Measurements from ENCODE around the gene ECHS1. TPM values are rescaled to one million over a fixed set of nuclear protein-coding genes. Genes with fewer than 3 reads are reported as not detected.

Gene ECHS1
- polyA plus RNA-seq, 1 donor from 2014 or later: 122 TPM

GRCh38 chr10:133346413-133346812, 26.7 kb downstream of the ECHS1 start:
- Histone ChIP-seq H3K4me3 (ENCODE audit: low read length) (no peak overlapping the region), H3K79me2 (replicated peaks; ENCODE audit: insufficient read depth, low read length) (no peaks in the 10 kb centered on the region), H4K20me1 (ENCODE audit: insufficient read depth) (no peaks in the 10 kb centered on the region), H2AFZ (ENCODE audit: low read depth, low read length) (no peak overlapping the region), H3F3A (ENCODE audit: insufficient read depth, low read length, poor library complexity, severe bottlenecking) (no peaks in the 10 kb centered on the region), H3K4me2 (ENCODE audit: low read length) (no peak overlapping the region), H3K27ac (ENCODE audit: low read length) (no peak overlapping the region), H3K9ac (ENCODE audit: low read length) (no peak overlapping the region), H3K36me3 (ENCODE audit: insufficient read depth, low read length) (no peaks in the 10 kb centered on the region), H3K27me3 (ENCODE audit: insufficient read depth, low read depth, low read length) (no peaks in the 10 kb centered on the region), H3K9me2 (ENCODE audit: insufficient read depth, low read length) (no peaks in the 10 kb centered on the region), H3K9me3 (ENCODE audit: low read length) (no peaks in the 10 kb centered on the region)
- TF ChIP-seq, protein P1, sequence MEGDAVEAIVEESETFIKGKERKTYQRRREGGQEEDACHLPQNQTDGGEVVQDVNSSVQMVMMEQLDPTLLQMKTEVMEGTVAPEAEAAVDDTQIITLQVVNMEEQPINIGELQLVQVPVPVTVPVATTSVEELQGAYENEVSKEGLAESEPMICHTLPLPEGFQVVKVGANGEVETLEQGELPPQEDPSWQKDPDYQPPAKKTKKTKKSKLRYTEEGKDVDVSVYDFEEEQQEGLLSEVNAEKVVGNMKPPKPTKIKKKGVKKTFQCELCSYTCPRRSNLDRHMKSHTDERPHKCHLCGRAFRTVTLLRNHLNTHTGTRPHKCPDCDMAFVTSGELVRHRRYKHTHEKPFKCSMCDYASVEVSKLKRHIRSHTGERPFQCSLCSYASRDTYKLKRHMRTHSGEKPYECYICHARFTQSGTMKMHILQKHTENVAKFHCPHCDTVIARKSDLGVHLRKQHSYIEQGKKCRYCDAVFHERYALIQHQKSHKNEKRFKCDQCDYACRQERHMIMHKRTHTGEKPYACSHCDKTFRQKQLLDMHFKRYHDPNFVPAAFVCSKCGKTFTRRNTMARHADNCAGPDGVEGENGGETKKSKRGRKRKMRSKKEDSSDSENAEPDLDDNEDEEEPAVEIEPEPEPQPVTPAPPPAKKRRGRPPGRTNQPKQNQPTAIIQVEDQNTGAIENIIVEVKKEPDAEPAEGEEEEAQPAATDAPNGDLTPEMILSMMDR (IDR thresholded peaks at IDR 0.05; ENCODE audit: poor library complexity, severe bottlenecking): no peak
- TF ChIP-seq SMC3 (conservative IDR thresholded peaks at IDR 0.05; ENCODE audit: poor library complexity) (no peak), RAD21 (conservative IDR thresholded peaks at IDR 0.05) (no peak), POLR2AphosphoS5 (IDR thresholded peaks at IDR 0.05) (no peak), EP300 (conservative IDR thresholded peaks at IDR 0.05; ENCODE audit: poor library complexity, severe bottlenecking) (no peak), EZH2 (IDR thresholded peaks at IDR 0.05; ENCODE audit: borderline replicate concordance, insufficient read depth, low read length, poor library complexity, severe bottlenecking) (no peak), MXI1 (conservative IDR thresholded peaks at IDR 0.05; ENCODE audit: poor library complexity, severe bottlenecking) (no peak), TAF1 (IDR thresholded peaks at IDR 0.05; ENCODE audit: low read depth) (no peak)
- TF ChIP-seq, protein P2, sequence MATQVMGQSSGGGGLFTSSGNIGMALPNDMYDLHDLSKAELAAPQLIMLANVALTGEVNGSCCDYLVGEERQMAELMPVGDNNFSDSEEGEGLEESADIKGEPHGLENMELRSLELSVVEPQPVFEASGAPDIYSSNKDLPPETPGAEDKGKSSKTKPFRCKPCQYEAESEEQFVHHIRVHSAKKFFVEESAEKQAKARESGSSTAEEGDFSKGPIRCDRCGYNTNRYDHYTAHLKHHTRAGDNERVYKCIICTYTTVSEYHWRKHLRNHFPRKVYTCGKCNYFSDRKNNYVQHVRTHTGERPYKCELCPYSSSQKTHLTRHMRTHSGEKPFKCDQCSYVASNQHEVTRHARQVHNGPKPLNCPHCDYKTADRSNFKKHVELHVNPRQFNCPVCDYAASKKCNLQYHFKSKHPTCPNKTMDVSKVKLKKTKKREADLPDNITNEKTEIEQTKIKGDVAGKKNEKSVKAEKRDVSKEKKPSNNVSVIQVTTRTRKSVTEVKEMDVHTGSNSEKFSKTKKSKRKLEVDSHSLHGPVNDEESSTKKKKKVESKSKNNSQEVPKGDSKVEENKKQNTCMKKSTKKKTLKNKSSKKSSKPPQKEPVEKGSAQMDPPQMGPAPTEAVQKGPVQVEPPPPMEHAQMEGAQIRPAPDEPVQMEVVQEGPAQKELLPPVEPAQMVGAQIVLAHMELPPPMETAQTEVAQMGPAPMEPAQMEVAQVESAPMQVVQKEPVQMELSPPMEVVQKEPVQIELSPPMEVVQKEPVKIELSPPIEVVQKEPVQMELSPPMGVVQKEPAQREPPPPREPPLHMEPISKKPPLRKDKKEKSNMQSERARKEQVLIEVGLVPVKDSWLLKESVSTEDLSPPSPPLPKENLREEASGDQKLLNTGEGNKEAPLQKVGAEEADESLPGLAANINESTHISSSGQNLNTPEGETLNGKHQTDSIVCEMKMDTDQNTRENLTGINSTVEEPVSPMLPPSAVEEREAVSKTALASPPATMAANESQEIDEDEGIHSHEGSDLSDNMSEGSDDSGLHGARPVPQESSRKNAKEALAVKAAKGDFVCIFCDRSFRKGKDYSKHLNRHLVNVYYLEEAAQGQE (IDR thresholded peaks at IDR 0.05; ENCODE audit: borderline replicate concordance): no peak

GRCh38 chr10:133344236-133344635, 28.9 kb downstream of the ECHS1 start:
- H3K79me2 ChIP-seq (replicated peaks; ENCODE audit: insufficient read depth, low read length): no peaks in the 10 kb centered on the region
- H3K4me2 ChIP-seq (ENCODE audit: low read length): no peak overlapping the region
- H3K9ac ChIP-seq (ENCODE audit: low read length): no peak overlapping the region
- H3K27ac ChIP-seq (ENCODE audit: low read length): no peak overlapping the region
- H2AFZ ChIP-seq (ENCODE audit: low read depth, low read length): no peak overlapping the region
- H3K9me3 ChIP-seq (ENCODE audit: low read length): no peaks in the 10 kb centered on the region
- no peaks in the 10 kb centered on the region for H3K27me3 ChIP-seq (ENCODE audit: insufficient read depth, low read depth, low read length)
- H3K4me3 ChIP-seq (ENCODE audit: low read length): no peak overlapping the region
- no peaks in the 10 kb centered on the region for H3K9me2 ChIP-seq (ENCODE audit: insufficient read depth, low read length)
- H3K36me3 ChIP-seq (ENCODE audit: insufficient read depth, low read length): no peaks in the 10 kb centered on the region
- no peak for TF ChIP-seq SMC3 (conservative IDR thresholded peaks at IDR 0.05; ENCODE audit: poor library complexity)
- TF ChIP-seq EP300 (conservative IDR thresholded peaks at IDR 0.05; ENCODE audit: poor library complexity, severe bottlenecking): no peak
- TF ChIP-seq MXI1 (conservative IDR thresholded peaks at IDR 0.05; ENCODE audit: poor library complexity, severe bottlenecking): no peak
- H3F3A ChIP-seq (ENCODE audit: insufficient read depth, low read length, poor library complexity, severe bottlenecking): no peaks in the 10 kb centered on the region
- H4K20me1 ChIP-seq (ENCODE audit: insufficient read depth): no peaks in the 10 kb centered on the region

DNA sequence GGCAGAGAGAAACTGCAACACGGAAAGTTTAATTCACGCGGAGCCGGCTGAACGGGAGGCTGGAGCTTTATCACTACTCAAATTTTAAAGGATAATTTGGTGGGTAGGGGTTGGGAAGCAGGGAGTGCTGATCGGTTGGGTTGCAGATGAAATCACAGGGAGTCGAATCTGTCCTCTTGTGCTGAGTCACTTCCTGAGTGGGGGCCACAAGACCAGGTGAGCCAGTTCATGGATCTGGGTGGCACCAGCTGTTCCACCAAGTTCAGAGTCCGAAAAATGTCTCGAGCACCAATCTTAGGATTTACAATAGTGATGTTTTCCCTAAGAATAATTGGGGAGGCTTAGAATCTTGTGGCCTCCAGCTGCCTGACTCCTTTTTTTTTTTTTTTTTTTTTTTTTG, 29.6 kb downstream of the ECHS1 start:
- TF ChIP-seq POLR2AphosphoS5 (IDR thresholded peaks at IDR 0.05) (no peak), RAD21 (conservative IDR thresholded peaks at IDR 0.05) (no peak), EZH2 (IDR thresholded peaks at IDR 0.05; ENCODE audit: borderline replicate concordance, insufficient read depth, low read length, poor library complexity, severe bottlenecking) (no peak), TAF1 (IDR thresholded peaks at IDR 0.05; ENCODE audit: low read depth) (no peak), SMC3 (conservative IDR thresholded peaks at IDR 0.05; ENCODE audit: poor library complexity) (no peak), MXI1 (conservative IDR thresholded peaks at IDR 0.05; ENCODE audit: poor library complexity, severe bottlenecking) (no peak), EP300 (conservative IDR thresholded peaks at IDR 0.05; ENCODE audit: poor library complexity, severe bottlenecking) (no peak)
- TF ChIP-seq, protein P2 (IDR thresholded peaks at IDR 0.05; ENCODE audit: borderline replicate concordance): no peak
- TF ChIP-seq, protein P1 (IDR thresholded peaks at IDR 0.05; ENCODE audit: poor library complexity, severe bottlenecking): no peak
- no peaks in the 10 kb centered on the region for H3K9me3 ChIP-seq (ENCODE audit: low read length)
- no peak overlapping the region for H3K4me2 ChIP-seq (ENCODE audit: low read length)

More for the DNA sequence above, 29.6 kb downstream of the ECHS1 start:
- no peaks in the 10 kb centered on the region for H3K9me2 ChIP-seq (ENCODE audit: insufficient read depth, low read length)
- no peaks in the 10 kb centered on the region for H3F3A ChIP-seq (ENCODE audit: insufficient read depth, low read length, poor library complexity, severe bottlenecking)
- no peak overlapping the region for H2AFZ ChIP-seq (ENCODE audit: low read depth, low read length)
- no peaks in the 10 kb centered on the region for H3K79me2 ChIP-seq (replicated peaks; ENCODE audit: insufficient read depth, low read length)
- H3K36me3 ChIP-seq (ENCODE audit: insufficient read depth, low read length): no peaks in the 10 kb centered on the region
- no peaks in the 10 kb centered on the region for H3K27me3 ChIP-seq (ENCODE audit: insufficient read depth, low read depth, low read length)
- no peak overlapping the region for H3K27ac ChIP-seq (ENCODE audit: low read length)
- no peak overlapping the region for H3K9ac ChIP-seq (ENCODE audit: low read length)
- H3K4me3 ChIP-seq (ENCODE audit: low read length): no peak overlapping the region
- H4K20me1 ChIP-seq (ENCODE audit: insufficient read depth): no peaks in the 10 kb centered on the region

Data from neural cell (in vitro differentiated cells).